Peyer's patch (tissue), 4 donors: Measurements from ENCODE around the gene IKZF3. TPM values are rescaled to one million over a fixed set of nuclear protein-coding genes. Genes with fewer than 3 reads are reported as not detected.

Experiments
- DNase-seq, 3 donors: peaks; one replicate each; pipeline ENCODE4 v3.0.0-alpha.2; 2017 to 2019
- H3K27ac ChIP-seq, 4 donors: fragments of 200-600 bp; sonication (generic); one replicate each; pipeline ENCODE4 v1.5.1; 2016 to 2019
- H3K27me3 ChIP-seq, 2 donors: fragments of 200-600 bp; sonication (generic); one replicate each; pipeline ENCODE4 v1.5.1; 2019
- H3K36me3 ChIP-seq, 3 donors: fragments of 200-600 bp; sonication (generic); one replicate each; pipeline ENCODE4 v1.5.1; 2016 to 2019
- H3K4me1 ChIP-seq, 4 donors: fragments of 200-600 bp; sonication (generic); one replicate each; pipeline ENCODE4 v1.5.1; 2016 to 2019
- H3K4me3 ChIP-seq, 4 donors: fragments of 200-600 bp; sonication (generic); 1 replicate in 3 of 4; 2 replicates in 1 of 4; pipeline ENCODE4 v1.5.1; 2016 to 2019; ENCODE audit warnings: mild to moderate bottlenecking in 1 of 4
- H3K9me3 ChIP-seq, 4 donors: fragments of 200-600 bp; sonication (generic); one replicate each; pipeline ENCODE4 v1.5.1; 2016 to 2019; ENCODE audit warnings: mild to moderate bottlenecking in 1 of 4
- CTCF ChIP-seq, 6 experiments: fragments of 450-650 bp in 4 of 6; fragments of 200-600 bp in 2 of 6; sonication (generic) in 1 of 6; IDR thresholded peaks; one replicate each; pipeline ENCODE4 v1.5.1; 2017 to 2019; ENCODE audit warnings: antibody characterized with exemption in 6 of 6, mild to moderate bottlenecking in 3 of 6, moderate library complexity in 1 of 6
- POLR2A ChIP-seq, 2 donors: fragments of 450-650 bp; IDR thresholded peaks; one replicate each; pipeline ENCODE4 v1.5.1; 2017; ENCODE audit warnings: antibody characterized with exemption in 2 of 2, mild to moderate bottlenecking in 2 of 2, moderate library complexity in 2 of 2
- total RNA-seq, 4 donors: library from RNA; depleted of rRNA; stranded (reverse); fragments of >200 nt; gene quantifications; one replicate each; pipeline ENCODE4 v1.1.0, GENCODE V29; 2016

The IKZF3 gene
- total RNA-seq, 4 donors from 2014 or later = 5.4 to 45.4 (median 7.0) TPM

GRCh38 chr17:39740357-39741111 lies 123.6 kb downstream of the IKZF3 start:
- peaks cover 0 to 34% (median 0%) of the 10 kb centered on the region in 3 donors for H3K36me3 ChIP-seq
- H3K27me3 ChIP-seq = no peaks in the 10 kb centered on the region
- peak in 1 of 3 donors; percentile 56 for DNase-seq
- H3K27ac ChIP-seq = peak overlapping the region in 3 of 4 donors; percentile 69 to 90 (median 86)
- no peaks in the 10 kb centered on the region for H3K9me3 ChIP-seq
- TF ChIP-seq CTCF (IDR thresholded peaks at IDR 0.05) (no peak), POLR2A (IDR thresholded peaks at IDR 0.05) (no peak)
- peaks cover 0 to 34% (median 15%) of the 10 kb centered on the region in 4 donors for H3K4me1 ChIP-seq
- H3K4me3 ChIP-seq = peak overlapping the region in 2 of 4 donors; percentile 63 to 66

GRCh38 chr17:39739885-39740356 lies 124.2 kb downstream of the IKZF3 start:
- Histone ChIP-seq H3K4me1 (peaks cover 0 to 34% (median 15%) of the 10 kb centered on the region in 4 donors), H3K4me3 (peak overlapping the region; percentile 26 to 66 (median 50)), H3K27me3 (no peaks in the 10 kb centered on the region), H3K36me3 (peaks cover 0 to 28% (median 0%) of the 10 kb centered on the region in 3 donors), H3K9me3 (no peaks in the 10 kb centered on the region), H3K27ac (peak overlapping the region in 3 of 4 donors; percentile 69 to 90 (median 86))
- no peak for DNase-seq
- no peak for TF ChIP-seq CTCF (IDR thresholded peaks at IDR 0.05)
- no peak for TF ChIP-seq POLR2A (IDR thresholded peaks at IDR 0.05)

GRCh38 chr17:39738983-39739884 lies 124.9 kb downstream of the IKZF3 start:
- Histone ChIP-seq H3K4me3 (peak overlapping the region; percentile 26 to 66 (median 50)), H3K4me1 (peaks cover 0 to 34% (median 15%) of the 10 kb centered on the region in 4 donors), H3K27me3 (no peaks in the 10 kb centered on the region), H3K27ac (peak overlapping the region in 3 of 4 donors; percentile 69 to 90 (median 86)), H3K36me3 (peaks cover 0 to 21% (median 0%) of the 10 kb centered on the region in 3 donors), H3K9me3 (no peaks in the 10 kb centered on the region)
- TF ChIP-seq CTCF (IDR thresholded peaks at IDR 0.05) (no peak), POLR2A (IDR thresholded peaks at IDR 0.05) (peak; percentile 13 to 50)
- peak in 2 of 3 donors; percentile 90 to 92 for DNase-seq

- TF ChIP-seq POLR2A (IDR thresholded peaks at IDR 0.05) = no peak
- H3K27me3 ChIP-seq = no peaks in the 10 kb centered on the region
- H3K27ac ChIP-seq = peak overlapping the region in 3 of 4 donors; percentile 69 to 90 (median 86)
- peak overlapping the region; percentile 26 to 66 (median 50) for H3K4me3 ChIP-seq
- peaks cover 0 to 34% (median 15%) of the 10 kb centered on the region in 4 donors for H3K4me1 ChIP-seq
- H3K9me3 ChIP-seq = no peaks in the 10 kb centered on the region
- H3K36me3 ChIP-seq = peaks cover 0 to 14% (median 0%) of the 10 kb centered on the region in 3 donors
- peak in 2 of 3 donors; percentile 68 to 80 for DNase-seq
Observed at GRCh38 chr17:39738568-39738901, 125.6 kb downstream of the IKZF3 start.

- H3K27ac ChIP-seq = peak within 1 kb of the TSS in 3 of 4 donors; percentile 69 to 90 (median 86)
- H3K36me3 ChIP-seq = peaks cover 0 to 9% (median 0%) of the 10 kb centered on the region in 3 donors
- no peaks in the 10 kb centered on the region for H3K9me3 ChIP-seq
- no peaks in the 10 kb centered on the region for H3K27me3 ChIP-seq
- peak in 2 of 3 donors; percentile 87 to 91 for DNase-seq
- TF ChIP-seq POLR2A (IDR thresholded peaks at IDR 0.05) (peak; percentile 76 to 89), CTCF (IDR thresholded peaks at IDR 0.05) (no peak)
- peaks cover 0 to 34% (median 15%) of the 10 kb centered on the region in 4 donors for H3K4me1 ChIP-seq
- peak within 1 kb of the TSS; percentile 26 to 66 (median 50) for H3K4me3 ChIP-seq
Observed at GRCh38 chr17:39737760-39738567, 126.1 kb downstream of the IKZF3 start, which contains the start of gene GRB7. GRB7 (plus strand) TSS chr17:39737938; CDS start chr17:39742302, 4,364 bp downstream.
